CD4-positive, alpha-beta T cell treated with Interleukin-21 for 1 hour (primary cell): Measurements from ENCODE around the gene CCDC27.

Source experiments
- DNase-seq: peaks from one replicate; pipeline ENCODE4 v3.0.0-alpha.2; 2020

Gene CCDC27

DNA sequence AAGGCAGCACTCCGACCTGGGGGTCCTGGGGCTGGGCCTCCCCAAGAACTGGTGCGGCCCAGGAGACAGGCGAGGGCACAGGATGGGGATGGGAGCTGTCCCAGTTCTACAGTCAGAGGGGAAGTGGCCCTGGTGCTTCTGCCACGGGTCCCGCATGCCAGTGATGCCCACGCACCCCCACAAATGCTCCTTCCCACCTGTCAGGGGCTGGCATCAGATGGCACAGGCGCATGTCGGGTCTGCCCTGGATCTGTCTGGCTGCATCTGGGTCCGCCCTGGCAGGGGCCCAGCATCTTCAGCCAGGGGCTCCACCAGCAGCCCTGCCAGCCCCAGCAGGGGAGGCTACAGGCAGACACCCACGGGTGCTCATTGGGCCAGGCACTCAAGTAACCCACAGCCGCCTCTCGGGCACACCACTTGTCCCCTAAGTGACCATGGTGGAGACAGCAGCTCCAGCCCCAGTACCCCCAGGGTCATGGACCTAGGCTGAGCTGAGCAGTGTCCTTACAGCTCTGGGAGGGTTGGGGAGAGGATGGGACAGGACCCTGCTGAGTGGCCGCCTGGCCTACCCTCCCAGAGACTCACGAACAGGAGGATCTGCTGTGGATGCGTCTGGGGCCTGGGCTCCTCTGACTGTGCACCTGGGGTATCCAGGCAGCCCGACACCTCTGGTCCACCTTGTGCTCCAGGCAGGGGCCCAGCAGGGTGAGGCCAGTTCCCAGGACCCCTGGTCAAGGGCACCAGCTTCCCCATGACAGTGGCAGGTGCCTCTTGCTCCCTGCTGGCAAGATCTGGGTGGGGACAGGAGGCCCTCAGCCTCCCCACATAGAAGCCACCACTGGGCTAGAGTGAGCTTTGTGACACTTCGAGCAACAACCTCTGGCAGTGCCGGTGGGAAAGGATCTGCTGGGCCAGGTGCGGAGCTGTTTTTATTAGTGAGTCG is 25.7 kb downstream of the CCDC27 start:
- DNase-seq, result no peak

GRCh38 chr1:3778590-3779264 is 26.5 kb downstream of the CCDC27 start:
- DNase-seq, result no peak

DNA sequence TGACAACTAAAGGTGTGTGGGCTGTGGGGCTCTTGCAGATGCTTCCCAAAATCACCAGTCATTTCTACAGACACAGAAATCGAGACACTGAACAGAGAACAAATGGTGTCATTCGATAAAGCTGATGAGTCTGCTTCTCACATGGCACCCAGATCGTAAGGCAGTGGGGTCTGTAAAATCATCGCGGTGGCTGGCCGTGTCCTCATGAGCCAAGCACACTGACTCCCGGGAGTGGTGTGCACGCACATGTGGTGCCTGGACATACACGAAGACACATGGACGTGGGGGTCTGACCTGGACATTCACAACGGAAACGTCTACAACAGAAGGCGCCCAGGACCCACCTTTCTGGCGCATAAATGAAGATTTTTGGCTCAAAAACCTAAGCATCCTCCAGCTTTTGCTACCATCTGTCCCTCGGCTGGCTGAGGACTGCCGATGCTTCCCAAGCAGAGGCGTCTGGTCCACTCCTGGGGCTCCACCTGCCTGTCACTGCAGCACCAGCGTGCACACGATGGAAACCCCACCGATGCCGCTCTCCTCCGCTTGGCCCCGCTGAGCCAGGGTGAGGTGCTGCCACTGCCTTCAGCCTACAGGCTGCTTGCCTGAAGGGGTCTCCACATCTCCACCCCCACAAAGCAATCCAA is 27.1 kb downstream of the CCDC27 start:
- no peak for DNase-seq

DNA sequence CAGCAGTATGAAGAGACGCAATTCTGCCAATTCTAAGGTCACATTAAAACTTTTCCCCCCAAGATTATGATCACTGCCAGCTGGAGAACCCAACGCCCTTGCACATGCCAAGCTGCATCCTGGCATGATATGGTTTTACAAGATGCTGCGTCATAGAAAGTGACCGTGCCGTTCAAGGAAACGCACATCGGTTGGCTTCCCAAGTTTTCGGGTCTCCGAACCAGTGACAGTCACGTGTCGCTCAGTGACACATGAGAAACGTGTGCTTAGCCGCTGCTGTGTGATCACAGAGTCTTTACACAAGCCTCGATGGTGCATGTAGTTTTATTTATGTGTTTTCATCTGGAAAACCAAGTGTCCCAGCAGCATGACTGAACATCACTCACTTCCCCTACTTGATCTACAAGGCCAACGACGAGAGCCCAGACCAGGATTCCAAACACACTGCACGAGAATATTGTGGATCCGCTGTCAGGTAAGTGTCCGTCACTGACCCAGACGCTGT is 27.7 kb downstream of the CCDC27 start:
- DNase-seq, result no peak

DNA sequence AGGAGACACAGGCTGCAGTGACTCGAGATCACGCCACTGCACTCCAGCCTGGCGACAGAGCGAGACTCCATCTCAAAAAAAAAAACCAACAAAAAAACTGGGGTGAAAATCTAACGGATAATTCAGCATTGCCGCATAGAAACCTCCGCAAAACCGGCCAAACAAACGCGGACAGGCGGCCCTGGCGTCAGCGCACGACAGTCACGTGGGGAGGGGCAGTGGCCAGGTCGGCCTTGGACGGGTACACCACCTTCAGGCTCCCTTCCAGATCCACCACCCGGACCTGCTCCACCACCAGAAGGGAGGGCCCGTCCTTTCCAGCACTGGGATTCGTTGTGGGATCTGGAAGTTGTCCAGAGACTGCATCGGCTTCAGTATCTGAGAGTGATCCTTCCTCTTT is 28.7 kb downstream of the CCDC27 start:
- no peak for DNase-seq

GRCh38 chr1:3783651-3784474 is 31.6 kb downstream of the CCDC27 start:
- DNase-seq, result no peak

- DNase-seq, result no peak
Observed at GRCh38 chr1:3785045-3785444, 32.8 kb downstream of the CCDC27 start.

- no peak for DNase-seq
Observed at GRCh38 chr1:3785456-3786157, 33.4 kb downstream of the CCDC27 start.

GRCh38 chr1:3786468-3787348 is 34.5 kb downstream of the CCDC27 start:
- DNase-seq, result no peak

- no peak for DNase-seq
Observed at GRCh38 chr1:3787349-3787715, 35.1 kb downstream of the CCDC27 start.

GRCh38 chr1:3787745-3788605 is 35.7 kb downstream of the CCDC27 start:
- no peak for DNase-seq

GRCh38 chr1:3788756-3789420 is 36.6 kb downstream of the CCDC27 start:
- DNase-seq, result no peak

DNA sequence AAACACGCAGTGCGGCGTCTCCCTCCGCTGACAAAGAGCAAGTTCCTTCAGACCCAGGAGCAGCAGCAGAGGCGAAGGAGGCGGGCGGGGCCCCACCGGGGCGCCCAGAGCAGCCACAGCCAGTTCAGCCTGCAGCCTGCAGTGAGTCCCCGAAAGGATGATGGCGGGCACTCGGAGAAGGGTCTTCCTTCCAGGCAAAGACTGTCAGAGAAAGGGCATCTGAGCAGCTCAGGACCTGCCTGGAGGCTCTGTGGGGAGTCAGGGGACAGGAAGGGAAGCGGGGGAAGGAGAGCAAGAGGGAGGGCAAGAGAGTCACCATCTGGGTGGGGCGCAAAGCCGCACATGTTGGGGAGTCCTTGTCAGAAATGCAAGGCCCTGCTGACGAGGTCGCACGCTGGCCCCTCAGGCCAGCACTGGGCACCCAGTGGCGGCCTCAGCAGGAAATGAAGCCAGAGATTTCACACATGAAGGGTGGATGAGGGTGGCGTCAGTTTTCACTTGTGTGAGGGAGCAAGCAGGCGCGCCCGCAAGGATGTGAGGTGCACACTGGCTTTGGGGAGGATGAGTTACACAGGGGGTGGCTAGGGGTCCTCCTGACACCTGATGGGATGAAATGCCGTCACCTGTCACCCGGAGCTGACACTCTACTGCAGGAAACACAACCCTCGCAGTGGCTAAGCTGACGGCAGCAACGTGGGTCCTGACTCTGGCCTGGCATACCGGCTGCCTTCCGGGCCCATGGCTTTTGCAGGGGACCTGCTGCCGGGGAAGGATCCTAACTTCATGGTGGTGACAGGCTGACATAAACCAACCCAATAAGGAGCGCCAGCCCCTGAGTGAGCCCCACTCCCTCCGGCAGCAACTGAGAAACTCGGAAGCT is 37.4 kb downstream of the CCDC27 start:
- no peak for DNase-seq

DNA sequence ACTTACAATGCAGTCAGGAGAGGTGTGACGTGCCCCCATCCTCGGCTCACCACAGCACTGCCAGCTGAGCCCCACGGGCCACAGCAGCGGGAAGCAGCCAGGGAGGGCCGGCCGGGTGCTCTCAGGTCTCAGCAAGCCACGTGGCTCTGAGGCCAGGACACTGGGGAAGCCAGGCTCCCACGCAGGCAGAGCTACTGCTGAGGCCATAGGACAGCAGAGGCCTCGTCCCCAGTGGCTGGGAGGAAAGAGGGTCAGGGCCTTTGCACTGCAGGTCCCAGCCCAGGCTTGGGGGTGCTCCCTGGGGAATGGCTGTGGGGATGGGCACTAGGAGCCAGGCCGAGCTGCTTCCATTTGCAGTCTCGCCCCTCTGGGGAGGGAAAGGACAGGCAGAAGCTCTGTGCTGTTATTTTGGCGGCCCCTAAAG is 38.3 kb downstream of the CCDC27 start:
- DNase-seq, result no peak

GRCh38 chr1:3790952-3791351 is 38.7 kb downstream of the CCDC27 start:
- no peak for DNase-seq

GRCh38 chr1:3795453-3796214 is 43.4 kb downstream of the CCDC27 start:
- DNase-seq, result no peak
